NCI-H2227 (cell line): ENCODE measurements around the gene HCN3.

Source experiments
- DNase-seq: peaks from one replicate; lab custom pipeline; 2025; ENCODE audit not compliant: unreplicated experiment; lab: John Stamatoyannopoulos, UW

Gene HCN3

GRCh38 chr1:155308493-155309422 lies 31.5 kb downstream of the HCN3 start, which contains the start of gene FDPS:
Gene FDPS, plus strand, starts transcription at chr1:155308866. Its CDS starts 924 bp downstream, at chr1:155309790.
- DNase-seq, result peak; percentile 99

- no peak for DNase-seq
These were observed 32.3 kb downstream of the HCN3 start for GRCh38 chr1:155309423-155310021.

- DNase-seq, result no peak
These were observed 36.0 kb downstream of the HCN3 start for GRCh38 chr1:155313261-155313660.

GRCh38 chr1:155316922-155317321 lies 39.7 kb downstream of the HCN3 start:
- DNase-seq, result no peak

GRCh38 chr1:155318082-155318481 lies 40.8 kb downstream of the HCN3 start:
- no peak for DNase-seq

DNA sequence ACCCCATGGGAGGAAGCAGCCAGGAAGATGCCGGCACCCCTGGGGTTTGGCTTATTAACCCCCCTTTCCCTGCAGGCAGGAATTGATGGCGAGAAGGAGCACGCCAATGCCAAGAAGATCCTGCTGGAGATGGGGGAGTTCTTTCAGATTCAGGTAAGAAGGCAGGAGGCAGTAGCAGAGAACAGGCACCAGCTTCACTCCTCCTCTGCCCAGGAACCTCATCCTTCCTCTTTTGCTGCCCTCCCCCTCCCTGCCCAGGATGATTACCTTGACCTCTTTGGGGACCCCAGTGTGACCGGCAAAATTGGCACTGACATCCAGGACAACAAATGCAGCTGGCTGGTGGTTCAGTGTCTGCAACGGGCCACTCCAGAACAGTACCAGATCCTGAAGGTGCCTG lies 42.3 kb downstream of the HCN3 start:
- no peak for DNase-seq

- no peak for DNase-seq
These were observed 43.0 kb downstream of the HCN3 start for GRCh38 chr1:155320252-155320651.

- peak; percentile 94 for DNase-seq
These were observed 43.7 kb downstream of the HCN3 start, which contains the start of gene RUSC1 for GRCh38 chr1:155320661-155321617. Gene RUSC1, plus strand, starts transcription at chr1:155320894. Its CDS starts 880 bp downstream, at chr1:155321774.

- DNase-seq, result peak; percentile 46
These were observed 44.6 kb downstream of the HCN3 start for GRCh38 chr1:155321639-155322503.

GRCh38 chr1:155322571-155322952 lies 45.3 kb downstream of the HCN3 start:
- DNase-seq, result peak; percentile 60

- peak; percentile 93 for DNase-seq
These were observed 45.9 kb downstream of the HCN3 start for GRCh38 chr1:155322953-155323728.

GRCh38 chr1:155323729-155324036 lies 46.4 kb downstream of the HCN3 start:
- DNase-seq, result peak; percentile 88

GRCh38 chr1:155324037-155324716 lies 46.9 kb downstream of the HCN3 start:
- peak; percentile 94 for DNase-seq

- peak; percentile 72 for DNase-seq
These were observed 47.7 kb downstream of the HCN3 start for GRCh38 chr1:155324717-155325602.

DNA sequence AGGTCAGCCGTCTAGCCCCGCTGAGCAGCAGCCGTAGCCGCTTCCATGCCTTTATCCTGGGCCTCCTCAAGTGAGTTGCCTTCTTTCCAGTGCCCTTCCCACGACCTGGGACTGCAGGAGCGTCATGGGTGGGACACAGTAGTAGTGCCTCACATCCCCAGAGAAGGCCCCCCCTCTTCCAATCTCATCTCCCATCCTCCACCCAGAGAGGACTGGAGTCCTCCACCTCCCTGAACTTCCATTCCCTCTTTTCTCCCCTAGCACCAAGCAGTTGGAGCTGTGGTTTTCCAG lies 48.3 kb downstream of the HCN3 start:
- DNase-seq, result no peak

- no peak for DNase-seq
These were observed 48.8 kb downstream of the HCN3 start for GRCh38 chr1:155326020-155326526.

DNA sequence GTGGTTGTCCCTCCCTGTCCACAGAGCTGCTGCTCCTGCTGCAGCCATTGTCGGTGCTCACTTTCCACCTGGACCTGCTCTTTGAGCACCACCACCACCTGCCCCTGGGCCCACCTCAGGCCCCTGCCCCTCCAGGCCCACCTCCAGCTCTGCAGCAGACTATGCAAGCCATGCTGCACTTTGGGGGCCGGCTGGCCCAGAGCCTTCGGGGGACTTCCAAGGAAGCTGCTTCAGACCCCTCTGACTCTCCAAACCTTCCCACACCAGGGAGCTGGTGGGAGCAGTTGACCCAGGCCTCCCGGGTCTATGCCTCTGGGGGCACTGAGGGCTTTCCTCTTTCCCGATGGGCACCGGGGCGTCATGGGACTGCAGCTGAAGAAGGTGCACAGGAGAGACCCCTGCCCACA lies 49.4 kb downstream of the HCN3 start:
- no peak for DNase-seq

DNA sequence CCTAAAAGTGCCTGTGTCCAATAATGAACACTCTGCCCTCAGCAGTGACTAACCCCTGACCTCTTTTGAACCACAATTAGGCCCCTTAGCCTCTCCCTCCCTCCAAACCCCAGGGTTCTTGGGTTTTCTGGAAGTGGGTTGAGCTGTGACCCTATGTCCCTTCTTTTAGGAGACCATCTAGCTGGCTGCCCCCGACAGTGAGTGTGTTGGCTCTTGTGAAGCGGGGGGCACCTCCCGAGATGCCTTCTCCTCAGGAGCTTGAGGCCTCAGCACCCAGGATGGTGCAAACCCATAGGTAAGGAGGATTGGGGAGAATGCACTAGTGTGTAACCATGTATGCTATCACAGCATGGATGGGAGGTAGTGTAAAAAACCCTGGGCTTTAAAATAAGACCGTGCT lies 50.7 kb downstream of the HCN3 start:
- no peak for DNase-seq
